Cerebellar nuclear complex (tissue), 1 donor: ENCODE data around the gene SIPA1L3.

Experiments
- DNase-seq, 2 experiments: peaks; one replicate each; lab custom pipeline; 2025; lab: John Stamatoyannopoulos, UW

SIPA1L3 gene

GRCh38 chr19:38114651-38115050, 207.6 kb downstream of the SIPA1L3 start:
- no peak for DNase-seq

GRCh38 chr19:38115271-38115802, 208.3 kb downstream of the SIPA1L3 start:
- DNase-seq = no peak

GRCh38 chr19:38118176-38118575, 211.2 kb downstream of the SIPA1L3 start:
- DNase-seq = no peak

GRCh38 chr19:38120471-38121025, 213.5 kb downstream of the SIPA1L3 start:
- DNase-seq = no peak

GRCh38 chr19:38122402-38123093, 215.5 kb downstream of the SIPA1L3 start:
- DNase-seq = no peak

GRCh38 chr19:38125238-38125637, 218.2 kb downstream of the SIPA1L3 start:
- DNase-seq = no peak

GRCh38 chr19:38130399-38130798, 223.4 kb downstream of the SIPA1L3 start:
- DNase-seq = no peak

GRCh38 chr19:38132781-38133180, 225.8 kb downstream of the SIPA1L3 start:
- no peak for DNase-seq

- DNase-seq = no peak
Measured at GRCh38 chr19:38133319-38133718, 226.3 kb downstream of the SIPA1L3 start.

- DNase-seq = no peak
Measured at GRCh38 chr19:38134540-38135149, 227.6 kb downstream of the SIPA1L3 start.

- no peak for DNase-seq
Measured at GRCh38 chr19:38135150-38135998, 228.4 kb downstream of the SIPA1L3 start.

- no peak for DNase-seq
Measured at GRCh38 chr19:38139122-38139521, 232.1 kb downstream of the SIPA1L3 start.

GRCh38 chr19:38141108-38141507, 234.1 kb downstream of the SIPA1L3 start:
- no peak for DNase-seq

GRCh38 chr19:38142176-38143035, 235.4 kb downstream of the SIPA1L3 start:
- DNase-seq = no peak

GRCh38 chr19:38143847-38144246, 236.8 kb downstream of the SIPA1L3 start:
- no peak for DNase-seq

- no peak for DNase-seq
Measured at GRCh38 chr19:38144667-38145066, 237.7 kb downstream of the SIPA1L3 start.

- no peak for DNase-seq
Measured at GRCh38 chr19:38145623-38146022, 238.6 kb downstream of the SIPA1L3 start.

GRCh38 chr19:38148337-38148736, 241.3 kb downstream of the SIPA1L3 start:
- no peak for DNase-seq

- DNase-seq = no peak
Measured at GRCh38 chr19:38149661-38150061, 242.7 kb downstream of the SIPA1L3 start.

GRCh38 chr19:38151242-38151641, 244.2 kb downstream of the SIPA1L3 start:
- no peak for DNase-seq
